Upper lobe of left lung (tissue), 4 donors: ENCODE measurements around the gene THEMIS.

Experiments
- CTCF ChIP-seq, 6 experiments: fragments of 450-650 bp in 4 of 6; fragments of 200-600 bp in 2 of 6; sonication (generic) in 2 of 6; IDR thresholded peaks; one replicate each; pipeline ENCODE4 v1.5.1; 2016 to 2019; ENCODE audit warnings: antibody characterized with exemption in 6 of 6
- POLR2A ChIP-seq, 4 donors: fragments of 450-650 bp; IDR thresholded peaks; one replicate each; pipeline ENCODE4 v1.5.1; 2016 to 2017; ENCODE audit warnings: antibody characterized with exemption in 4 of 4, mild to moderate bottlenecking in 2 of 4
- POLR2AphosphoS5 ChIP-seq, 2 donors: sonication (generic); formaldehyde crosslinking; IDR thresholded peaks; one replicate each; pipeline ENCODE4 v1.5.1; 2017; ENCODE audit warnings: antibody characterized with exemption in 2 of 2

GRCh38 chr6:127833336-127833735, 67.5 kb downstream of the THEMIS start:
- no peak for TF ChIP-seq POLR2A (IDR thresholded peaks at IDR 0.05)
- no peak for TF ChIP-seq POLR2AphosphoS5 (IDR thresholded peaks at IDR 0.05)
- TF ChIP-seq CTCF (IDR thresholded peaks at IDR 0.05) = no peak
